Uterus (tissue), 4 donors: ENCODE measurements around the gene CACNA2D1. TPM values are rescaled to one million over a fixed set of nuclear protein-coding genes. Genes with fewer than 3 reads are reported as not detected.

ENCODE experiments used
- DNase-seq, 2 donors: peaks; one replicate each; pipeline ENCODE4 v3.0.0-alpha.2; 2019 to 2020
- H3K27ac ChIP-seq, 2 donors: fragments of 200-600 bp; sonication (generic); 1 replicate in 1 of 2; 2 replicates in 1 of 2; pipeline ENCODE4 v1.5.1; 2016 to 2018
- H3K27me3 ChIP-seq, 2 donors: fragments of 200-600 bp; sonication (generic); one replicate each; pipeline ENCODE4 v1.5.1; 2018 to 2019; ENCODE audit warnings: control low read depth in 1 of 2
- H3K36me3 ChIP-seq, 2 donors: fragments of 200-600 bp; sonication (generic); one replicate each; pipeline ENCODE4 v1.5.1; 2019; ENCODE audit warnings: control low read depth in 1 of 2
- H3K4me1 ChIP-seq, 2 donors: fragments of 200-600 bp; sonication (generic); one replicate each; pipeline ENCODE4 v1.5.1; 2018 to 2019; ENCODE audit warnings: control low read depth in 1 of 2
- H3K4me3 ChIP-seq, 2 donors: fragments of 200-600 bp; sonication (generic); 1 replicate in 1 of 2; 2 replicates in 1 of 2; pipeline ENCODE4 v1.5.1; 2018 to 2019; ENCODE audit warnings: mild to moderate bottlenecking in 1 of 2
- H3K9me3 ChIP-seq, 2 donors: fragments of 200-600 bp; sonication (generic); one replicate each; pipeline ENCODE4 v1.5.1; 2019; ENCODE audit warnings: control low read depth in 1 of 2
- CTCF ChIP-seq, 4 experiments: fragments of 200-600 bp in 2 of 4; fragments of 450-650 bp in 2 of 4; sonication (generic) in 2 of 4; IDR thresholded peaks; one replicate each; pipeline ENCODE4 v1.5.1; 2016 to 2019; ENCODE audit warnings: antibody characterized with exemption in 4 of 4, mild to moderate bottlenecking in 2 of 4, moderate library complexity in 1 of 4
- POLR2A ChIP-seq, 2 donors: fragments of 450-650 bp; IDR thresholded peaks; one replicate each; pipeline ENCODE4 v1.6.1; 2016; ENCODE audit warnings: antibody characterized with exemption in 2 of 2, mild to moderate bottlenecking in 1 of 2, moderate library complexity in 1 of 2
- intact Hi-C: fragments of 100-400 bp; cut with DNase I; formaldehyde crosslinking; loops from one replicate; pipeline ENCODE4 v1.15.1; 2023; ENCODE audit warnings: low total_unique reads
- total RNA-seq, 4 donors: library from RNA; depleted of rRNA in 3 of 4; stranded (reverse); fragments of >200 nt in 3 of 4; gene quantifications; one replicate each; pipeline versions ENCODE4 v1.1.0 to v1.2.4, GENCODE V29; 2014 to 2023
- donor health status: DM: yes; HTN: yes; CAD: no.

CACNA2D1 gene
- total RNA-seq, 4 donors from 2014 or later = 30.1 to 54.1 (median 43.6) TPM

GRCh38 chr7:82110146-82110840 is 333.3 kb downstream of the CACNA2D1 start:
- H3K9me3 ChIP-seq = no peaks in the 10 kb centered on the region
- no peaks in the 10 kb centered on the region for H3K27me3 ChIP-seq
- no peaks in the 10 kb centered on the region for H3K36me3 ChIP-seq
- H3K4me1 ChIP-seq = no peaks in the 10 kb centered on the region
- intact Hi-C loops = no loop called here
- H3K4me3 ChIP-seq = no peak overlapping the region
- DNase-seq = no peak
- no peak overlapping the region for H3K27ac ChIP-seq
- TF ChIP-seq POLR2A (IDR thresholded peaks at IDR 0.05) = no peak
- no peak for TF ChIP-seq CTCF (IDR thresholded peaks at IDR 0.05)

GRCh38 chr7:82109288-82109687 is 334.3 kb downstream of the CACNA2D1 start:
- Histone ChIP-seq H3K4me1 (no peaks in the 10 kb centered on the region), H3K4me3 (no peak overlapping the region), H3K27ac (no peak overlapping the region), H3K36me3 (no peaks in the 10 kb centered on the region), H3K27me3 (no peaks in the 10 kb centered on the region), H3K9me3 (no peaks in the 10 kb centered on the region)
- no peak for DNase-seq
- intact Hi-C loops = no loop called here
- TF ChIP-seq POLR2A (IDR thresholded peaks at IDR 0.05) (no peak), CTCF (IDR thresholded peaks at IDR 0.05) (no peak)

- Histone ChIP-seq H3K9me3 (no peaks in the 10 kb centered on the region), H3K27ac (no peak overlapping the region), H3K4me1 (no peaks in the 10 kb centered on the region), H3K4me3 (no peak overlapping the region), H3K27me3 (no peaks in the 10 kb centered on the region), H3K36me3 (no peaks in the 10 kb centered on the region)
- intact Hi-C loops = no loop called here
- no peak for DNase-seq
- TF ChIP-seq CTCF (IDR thresholded peaks at IDR 0.05) (no peak), POLR2A (IDR thresholded peaks at IDR 0.05) (no peak)
Observed at GRCh38 chr7:82106201-82106600, 337.4 kb downstream of the CACNA2D1 start.

GRCh38 chr7:82105463-82105862 is 338.1 kb downstream of the CACNA2D1 start:
- no peaks in the 10 kb centered on the region for H3K9me3 ChIP-seq
- intact Hi-C loops = no loop called here
- DNase-seq = no peak
- H3K4me3 ChIP-seq = no peak overlapping the region
- H3K27ac ChIP-seq = no peak overlapping the region
- no peaks in the 10 kb centered on the region for H3K27me3 ChIP-seq
- H3K36me3 ChIP-seq = no peaks in the 10 kb centered on the region
- TF ChIP-seq CTCF (IDR thresholded peaks at IDR 0.05) (no peak), POLR2A (IDR thresholded peaks at IDR 0.05) (no peak)
- no peaks in the 10 kb centered on the region for H3K4me1 ChIP-seq

GRCh38 chr7:82098414-82098813 is 345.2 kb downstream of the CACNA2D1 start:
- TF ChIP-seq CTCF (IDR thresholded peaks at IDR 0.05) (no peak), POLR2A (IDR thresholded peaks at IDR 0.05) (no peak)
- intact Hi-C loops = no loop called here
- no peaks in the 10 kb centered on the region for H3K27me3 ChIP-seq
- no peak overlapping the region for H3K27ac ChIP-seq
- H3K36me3 ChIP-seq = no peaks in the 10 kb centered on the region
- H3K9me3 ChIP-seq = no peaks in the 10 kb centered on the region
- H3K4me3 ChIP-seq = no peak overlapping the region
- no peak for DNase-seq
- no peaks in the 10 kb centered on the region for H3K4me1 ChIP-seq
